MCF 10A (cell line): Measurements from ENCODE around the gene ADGRG7. TPM values are rescaled to one million over a fixed set of nuclear protein-coding genes. Genes with fewer than 3 reads are reported as not detected.

ENCODE experiments used
- BruUV-seq: library from RNA; stranded (reverse); fragments of 400-500 nt; replicated peaks from 2 replicates; lab custom pipeline; 2021; lab: Mats Ljungman, UMichigan
- CTCF ChIA-PET: fragments of 300-600 bp; sonication (Branson Sonifier 250); formaldehyde crosslinking; extraction: SDS; loops from one replicate; lab custom pipeline; 2021; ENCODE audit warnings: antibody characterized with exemption, inconsistent platforms; lab: Yijun Ruan, JAX
- POLR2A ChIA-PET: fragments of 300-600, 350-650 bp; sonication (Branson Sonifier 250); formaldehyde crosslinking; extraction: SDS; loops from one replicate; lab custom pipeline; 2020; ENCODE audit warnings: antibody characterized with exemption, inconsistent platforms; lab: Yijun Ruan, JAX
- DNase-seq: peaks from one replicate; pipeline ENCODE4 v3.0.0-alpha.2; 2018; ENCODE audit not compliant: unreplicated experiment
- H3K27ac Mint-ChIP-seq: one replicate; pipeline ENCODE4 v1.8.0; 2022; ENCODE audit warnings: mild to moderate bottlenecking, low read depth, mixed read lengths; ENCODE audit not compliant: unreplicated experiment
- H3K27me3 Mint-ChIP-seq: one replicate; pipeline ENCODE4 v1.8.0; 2022; ENCODE audit warnings: mixed read lengths; ENCODE audit not compliant: insufficient read depth, unreplicated experiment
- H3K36me3 Mint-ChIP-seq: one replicate; pipeline ENCODE4 v1.8.0; 2022; ENCODE audit warnings: mild to moderate bottlenecking, moderate library complexity, mixed read lengths; ENCODE audit not compliant: insufficient read depth, unreplicated experiment
- H3K4me1 Mint-ChIP-seq: one replicate; pipeline ENCODE4 v1.8.0; 2022; ENCODE audit warnings: mixed read lengths; ENCODE audit not compliant: insufficient read depth, unreplicated experiment
- H3K4me3 Mint-ChIP-seq: one replicate; pipeline ENCODE4 v1.8.0; 2022; ENCODE audit warnings: mild to moderate bottlenecking, moderate library complexity, mixed read lengths; ENCODE audit not compliant: unreplicated experiment
- H3K9me3 Mint-ChIP-seq: one replicate; pipeline ENCODE4 v1.8.0; 2022; ENCODE audit warnings: mixed read lengths; ENCODE audit not compliant: unreplicated experiment
- CTCF ChIP-seq: fragments of 200-600 bp; IDR thresholded peaks from one replicate; pipeline ENCODE4 v1.8.0; 2022; ENCODE audit warnings: antibody characterized with exemption, mild to moderate bottlenecking; ENCODE audit not compliant: unreplicated experiment
- intact Hi-C: fragments of 100-400 bp; cut with micrococcal nuclease; formaldehyde crosslinking; loops from 2 replicates; pipeline ENCODE4 v1.14.1; 2022
- total RNA-seq: library from RNA; stranded (reverse); gene quantifications from 2 replicates; pipeline ENCODE4 v1.2.3, GENCODE V29; 2022

The ADGRG7 gene
- total RNA-seq, 1 experiment from 2014 or later = not detected

GRCh38 chr3:100574536-100574935 is 34.9 kb upstream of the ADGRG7 start:
- CTCF ChIA-PET = interaction anchor here (1.0 to 3.9 kb wide), 3 partner anchors 14 to 111 kb away, joined by 3 to 22 read pairs (median 15); no protein-coding TSS in a partner anchor
- no peak for TF ChIP-seq CTCF
- DNase-seq = no peak
- no peaks in the 10 kb centered on the region for H3K9me3 Mint-ChIP-seq
- H3K27me3 Mint-ChIP-seq = no peaks in the 10 kb centered on the region
- H3K4me3 Mint-ChIP-seq = no peak overlapping the region
- intact Hi-C loops = no loop called here
- BruUV-seq = no TSS peak
- H3K4me1 Mint-ChIP-seq = no peaks in the 10 kb centered on the region
- POLR2A ChIA-PET = no interaction called here
- H3K27ac Mint-ChIP-seq = no peak overlapping the region
- H3K36me3 Mint-ChIP-seq = no peaks in the 10 kb centered on the region

GRCh38 chr3:100575704-100576103 is 33.7 kb upstream of the ADGRG7 start:
- no peak for DNase-seq
- ChIA-PET CTCF (interaction anchor here (0.6 to 3.9 kb wide), 5 partner anchors 13 to 134 kb away, joined by 3 to 22 read pairs (median 5); no protein-coding TSS in a partner anchor), POLR2A (interaction anchor here (1.2 kb wide), 1 partner anchor 14 kb away, joined by 4 read pairs; no protein-coding TSS in a partner anchor)
- Mint-ChIP-seq H3K4me1 (no peaks in the 10 kb centered on the region), H3K27me3 (no peaks in the 10 kb centered on the region), H3K4me3 (no peak overlapping the region), H3K27ac (no peak overlapping the region), H3K36me3 (no peaks in the 10 kb centered on the region), H3K9me3 (no peaks in the 10 kb centered on the region)
- no peak for TF ChIP-seq CTCF
- BruUV-seq = no TSS peak
- intact Hi-C loops = no loop called here

GRCh38 chr3:100577382-100578008 is 31.9 kb upstream of the ADGRG7 start:
- H3K27ac Mint-ChIP-seq = no peak overlapping the region
- CTCF ChIA-PET = interaction anchor here (1.3 to 3.9 kb wide), 4 partner anchors 12 to 114 kb away, joined by 3 to 22 read pairs (median 10); no protein-coding TSS in a partner anchor

More at GRCh38 chr3:100577382-100578008, 31.9 kb upstream of the ADGRG7 start:
- H3K4me3 Mint-ChIP-seq = no peak overlapping the region
- H3K27me3 Mint-ChIP-seq = no peaks in the 10 kb centered on the region
- no TSS peak for BruUV-seq
- POLR2A ChIA-PET = interaction anchor here (0.6 kb wide), 1 partner anchor 54 kb away, joined by 3 read pairs; no protein-coding TSS in a partner anchor
- H3K4me1 Mint-ChIP-seq = no peaks in the 10 kb centered on the region
- intact Hi-C loops = no loop called here
- H3K36me3 Mint-ChIP-seq = no peaks in the 10 kb centered on the region
- DNase-seq = no peak
- TF ChIP-seq CTCF = no peak
- no peaks in the 10 kb centered on the region for H3K9me3 Mint-ChIP-seq
